ENCODE results near the gene KIF15.

Gene KIF15

GRCh38 chr3:44860117-44860516 is 98.5 kb downstream of the KIF15 start:
- DNase-seq (no peak), ATAC-seq (ENCODE audit: insufficient read depth, low read depth) (no peak)
- no peaks in the 10 kb centered on the region for H3K9me3 ChIP-seq (ENCODE audit: insufficient read depth, low read length, severe bottlenecking)
- no peak overlapping the region for H3K4me3 ChIP-seq (ENCODE audit: low read depth in 1 of 2, low read length in 2 of 2)
- no peak overlapping the region for H3K4me2 ChIP-seq (ENCODE audit: insufficient read depth, low read length)
- no peak for TF ChIP-seq EZH2 (IDR thresholded peaks at IDR 0.05; ENCODE audit: borderline replicate concordance, low read depth, low read length, severe bottlenecking)
- TF ChIP-seq, protein P1, sequence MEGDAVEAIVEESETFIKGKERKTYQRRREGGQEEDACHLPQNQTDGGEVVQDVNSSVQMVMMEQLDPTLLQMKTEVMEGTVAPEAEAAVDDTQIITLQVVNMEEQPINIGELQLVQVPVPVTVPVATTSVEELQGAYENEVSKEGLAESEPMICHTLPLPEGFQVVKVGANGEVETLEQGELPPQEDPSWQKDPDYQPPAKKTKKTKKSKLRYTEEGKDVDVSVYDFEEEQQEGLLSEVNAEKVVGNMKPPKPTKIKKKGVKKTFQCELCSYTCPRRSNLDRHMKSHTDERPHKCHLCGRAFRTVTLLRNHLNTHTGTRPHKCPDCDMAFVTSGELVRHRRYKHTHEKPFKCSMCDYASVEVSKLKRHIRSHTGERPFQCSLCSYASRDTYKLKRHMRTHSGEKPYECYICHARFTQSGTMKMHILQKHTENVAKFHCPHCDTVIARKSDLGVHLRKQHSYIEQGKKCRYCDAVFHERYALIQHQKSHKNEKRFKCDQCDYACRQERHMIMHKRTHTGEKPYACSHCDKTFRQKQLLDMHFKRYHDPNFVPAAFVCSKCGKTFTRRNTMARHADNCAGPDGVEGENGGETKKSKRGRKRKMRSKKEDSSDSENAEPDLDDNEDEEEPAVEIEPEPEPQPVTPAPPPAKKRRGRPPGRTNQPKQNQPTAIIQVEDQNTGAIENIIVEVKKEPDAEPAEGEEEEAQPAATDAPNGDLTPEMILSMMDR (IDR thresholded peaks at IDR 0.05; ENCODE audit: borderline replicate concordance, extremely low read depth, low read length, poor library complexity, severe bottlenecking): no peak
- H3K79me2 ChIP-seq (ENCODE audit: insufficient read depth, low read length): peaks cover 13% of the 10 kb centered on the region
- H3K27me3 ChIP-seq (ENCODE audit: insufficient read depth, low read length, poor library complexity): no peaks in the 10 kb centered on the region
- H3K9ac ChIP-seq (ENCODE audit: low read depth, low read length): no peak overlapping the region
- peaks cover 21% of the 10 kb centered on the region; the same call in 1 of the 2 replicates for H3K36me3 ChIP-seq (ENCODE audit: insufficient read depth, low read length)
- no peak overlapping the region for H3K27ac ChIP-seq (ENCODE audit: low read length)
- peaks cover 35% of the 10 kb centered on the region for H3K4me1 ChIP-seq (ENCODE audit: insufficient read depth, low read length)
- H4K20me1 ChIP-seq (ENCODE audit: insufficient read depth, low read length): 0 out of 2 replicates have a peak, but pooled peaks cover 4% of the 10 kb centered on the region
- no peak overlapping the region for H2AFZ ChIP-seq (ENCODE audit: low read depth, low read length)

- Histone ChIP-seq H3K4me3 (ENCODE audit: low read depth in 1 of 2, low read length in 2 of 2) (peak within 1 kb of the TSS; percentile 46 to 83), H3K9me3 (ENCODE audit: insufficient read depth, low read length, severe bottlenecking) (no peaks in the 10 kb centered on the region), H4K20me1 (ENCODE audit: insufficient read depth, low read length) (0 out of 2 replicates have a peak, but pooled peaks cover 4% of the 10 kb centered on the region), H3K4me2 (ENCODE audit: insufficient read depth, low read length) (peak within 1 kb of the TSS; percentile 81), H3K9ac (ENCODE audit: low read depth, low read length) (peak within 1 kb of the TSS; percentile 70), H3K36me3 (ENCODE audit: insufficient read depth, low read length) (peaks cover 14% of the 10 kb centered on the region; the same call in 1 of the 2 replicates), H3K27me3 (ENCODE audit: insufficient read depth, low read length, poor library complexity) (no peaks in the 10 kb centered on the region), H3K4me1 (ENCODE audit: insufficient read depth, low read length) (peaks cover 50% of the 10 kb centered on the region), H3K79me2 (ENCODE audit: insufficient read depth, low read length) (peaks cover 13% of the 10 kb centered on the region), H2AFZ (ENCODE audit: low read depth, low read length) (peak within 1 kb of the TSS; percentile 86), H3K27ac (ENCODE audit: low read length) (peak within 1 kb of the TSS; percentile 78)
- peak; percentile 90 for DNase-seq
- TF ChIP-seq, protein P1 (IDR thresholded peaks at IDR 0.05; ENCODE audit: borderline replicate concordance, extremely low read depth, low read length, poor library complexity, severe bottlenecking): no peak
- TF ChIP-seq EZH2 (IDR thresholded peaks at IDR 0.05; ENCODE audit: borderline replicate concordance, low read depth, low read length, severe bottlenecking): no peak
- ATAC-seq (ENCODE audit: insufficient read depth, low read depth): peak; percentile 85
These were observed 100.0 kb downstream of the KIF15 start, which contains the start of gene TMEM42 for GRCh38 chr3:44861412-44862225. Gene TMEM42, plus strand, starts transcription at chr3:44861912. Its CDS starts 13 bp downstream, at chr3:44861925.

DNA sequence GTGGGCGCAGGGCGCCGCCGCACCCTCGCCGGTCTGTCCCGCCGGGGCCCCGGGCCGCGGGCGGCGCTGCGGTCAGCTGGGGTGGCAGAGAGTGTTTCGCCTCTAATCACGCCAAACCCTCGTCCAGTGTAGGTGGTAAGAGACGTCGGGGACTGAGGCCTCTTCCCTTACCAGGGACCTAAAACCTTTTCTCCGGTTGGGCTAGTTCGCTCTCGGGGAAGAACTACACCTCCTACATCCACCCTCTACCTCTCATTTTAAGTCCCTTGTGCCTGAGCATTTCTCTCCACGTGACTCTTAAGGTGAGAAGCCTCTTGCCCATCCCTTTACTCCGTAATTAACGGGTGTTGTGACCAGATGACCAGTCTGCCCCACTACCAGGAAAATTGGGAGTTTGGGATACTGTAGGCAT is 100.6 kb downstream of the KIF15 start:
- Histone ChIP-seq H3K9me3 (ENCODE audit: insufficient read depth, low read length, severe bottlenecking) (no peaks in the 10 kb centered on the region), H2AFZ (ENCODE audit: low read depth, low read length) (peak overlapping the region; percentile 86), H3K4me3 (ENCODE audit: low read depth in 1 of 2, low read length in 2 of 2) (peak overlapping the region; percentile 42 to 83), H3K27ac (ENCODE audit: low read length) (peak overlapping the region; percentile 73), H3K79me2 (ENCODE audit: insufficient read depth, low read length) (peaks cover 13% of the 10 kb centered on the region), H3K36me3 (ENCODE audit: insufficient read depth, low read length) (peaks cover 10% of the 10 kb centered on the region; the same call in 1 of the 2 replicates), H4K20me1 (ENCODE audit: insufficient read depth, low read length) (0 out of 2 replicates have a peak, but pooled peaks cover 4% of the 10 kb centered on the region), H3K27me3 (ENCODE audit: insufficient read depth, low read length, poor library complexity) (no peaks in the 10 kb centered on the region), H3K9ac (ENCODE audit: low read depth, low read length) (peak overlapping the region; percentile 70), H3K4me1 (ENCODE audit: insufficient read depth, low read length) (peaks cover 56% of the 10 kb centered on the region), H3K4me2 (ENCODE audit: insufficient read depth, low read length) (peak overlapping the region; percentile 81)
- TF ChIP-seq, protein P1 (IDR thresholded peaks at IDR 0.05; ENCODE audit: borderline replicate concordance, extremely low read depth, low read length, poor library complexity, severe bottlenecking): no peak
- TF ChIP-seq EZH2 (IDR thresholded peaks at IDR 0.05; ENCODE audit: borderline replicate concordance, low read depth, low read length, severe bottlenecking): no peak
- DNase-seq: no peak
- ATAC-seq (ENCODE audit: insufficient read depth, low read depth): no peak; the same call in 2 of the 3 replicates

All from DND-41 (cell line).